Activated CD4-positive, alpha-beta T cell treated with anti-CD3 and anti-CD28 coated beads for 1 hour (primary cell): Measurements from ENCODE around the gene C16orf74.

Source experiments
- DNase-seq: peaks from one replicate; pipeline ENCODE4 v3.0.0-alpha.2; 2020

Gene C16orf74

GRCh38 chr16:85774136-85774535 lies 23.2 kb upstream of the C16orf74 start:
- no peak for DNase-seq

GRCh38 chr16:85773044-85773443 lies 22.1 kb upstream of the C16orf74 start:
- no peak for DNase-seq

- DNase-seq = no peak
These were observed 19.8 kb upstream of the C16orf74 start for GRCh38 chr16:85770741-85771140.

- DNase-seq = no peak
These were observed 17.3 kb upstream of the C16orf74 start for GRCh38 chr16:85768199-85768598.

- no peak for DNase-seq
These were observed 16.6 kb upstream of the C16orf74 start for GRCh38 chr16:85767531-85767930.

- DNase-seq = no peak
These were observed 14.9 kb upstream of the C16orf74 start for GRCh38 chr16:85765767-85766166.

- no peak for DNase-seq
These were observed 14.3 kb upstream of the C16orf74 start for GRCh38 chr16:85765211-85765610.

- no peak for DNase-seq
These were observed 12.7 kb upstream of the C16orf74 start for GRCh38 chr16:85763616-85764015.

GRCh38 chr16:85762970-85763369 lies 12.1 kb upstream of the C16orf74 start:
- DNase-seq = no peak

- DNase-seq = no peak
These were observed 11.0 kb upstream of the C16orf74 start for GRCh38 chr16:85761861-85762260.

- no peak for DNase-seq
These were observed 8.9 kb upstream of the C16orf74 start for GRCh38 chr16:85759631-85760419.

GRCh38 chr16:85759136-85759535 lies 8.2 kb upstream of the C16orf74 start:
- no peak for DNase-seq

- DNase-seq = no peak
These were observed 6.5 kb upstream of the C16orf74 start for GRCh38 chr16:85757341-85757822.

GRCh38 chr16:85755929-85756768 lies 5.3 kb upstream of the C16orf74 start:
- no peak for DNase-seq

GRCh38 chr16:85754413-85754812 lies 3.5 kb upstream of the C16orf74 start:
- DNase-seq = no peak

- no peak for DNase-seq
These were observed 3.1 kb upstream of the C16orf74 start for GRCh38 chr16:85753976-85754375.

- no peak for DNase-seq
These were observed 2.7 kb upstream of the C16orf74 start for GRCh38 chr16:85753559-85753958.

GRCh38 chr16:85752511-85753420 lies 1.9 kb upstream of the C16orf74 start:
- no peak for DNase-seq

- no peak for DNase-seq
These were observed 1.0 kb upstream of the C16orf74 start for GRCh38 chr16:85751698-85752501.

- DNase-seq = no peak
These were observed 610 bp downstream of the C16orf74 start for GRCh38 chr16:85750146-85750826.

GRCh38 chr16:85749771-85750145 lies 1.1 kb downstream of the C16orf74 start:
- DNase-seq = no peak
